HG03442 (cell line): ENCODE measurements around the gene MRPL20.
"Not testable (repeated sequence)": the region's sequence is repeated elsewhere in the genome, so short reads cannot be mapped to it uniquely, and the experiment has no call there.

ENCODE experiments used
- ATAC-seq: cut with Tn5 transposase; IDR thresholded peaks from one replicate; pipeline ENCODE4 v1.9.1; 2021; ENCODE audit warnings: mild to moderate bottlenecking, moderate library complexity; ENCODE audit not compliant: unreplicated experiment

The MRPL20 gene

GRCh38 chr1:1437904-1438376 is 30.8 kb upstream of the MRPL20 start:
- ATAC-seq: no peak

- no peak for ATAC-seq
Measured at GRCh38 chr1:1437033-1437903, 30.2 kb upstream of the MRPL20 start.

- ATAC-seq: no peak
Measured at GRCh38 chr1:1436630-1437032, 29.5 kb upstream of the MRPL20 start.

- ATAC-seq: no peak
Measured at GRCh38 chr1:1435911-1436629, 29.0 kb upstream of the MRPL20 start.

GRCh38 chr1:1435106-1435903 is 28.2 kb upstream of the MRPL20 start, which contains the start of gene VWA1:
Gene VWA1, plus strand, starts transcription at chr1:1435690. Its CDS starts 59 bp downstream, at chr1:1435749.
- no peak for ATAC-seq

GRCh38 chr1:1434824-1435105 is 27.7 kb upstream of the MRPL20 start:
- no peak for ATAC-seq

- ATAC-seq: no peak
Measured at GRCh38 chr1:1434131-1434823, 27.2 kb upstream of the MRPL20 start.

- ATAC-seq: no peak
Measured at GRCh38 chr1:1433804-1434130, 26.7 kb upstream of the MRPL20 start.

GRCh38 chr1:1432951-1433803 is 26.1 kb upstream of the MRPL20 start:
- ATAC-seq: no peak

GRCh38 chr1:1432274-1432950 is 25.3 kb upstream of the MRPL20 start:
- no peak for ATAC-seq

- ATAC-seq: no peak
Measured at GRCh38 chr1:1431845-1432273, 24.8 kb upstream of the MRPL20 start.

- ATAC-seq: no peak
Measured at GRCh38 chr1:1430992-1431844, 24.1 kb upstream of the MRPL20 start.

- no peak for ATAC-seq
Measured at GRCh38 chr1:1430114-1430982, 23.3 kb upstream of the MRPL20 start.

GRCh38 chr1:1429671-1430073 is 22.6 kb upstream of the MRPL20 start:
- ATAC-seq: no peak

GRCh38 chr1:1428967-1429366 is 21.9 kb upstream of the MRPL20 start:
- ATAC-seq: not testable (repeated sequence)

GRCh38 chr1:1428174-1428573 is 21.1 kb upstream of the MRPL20 start:
- ATAC-seq: no peak

- no peak for ATAC-seq
Measured at GRCh38 chr1:1427820-1428148, 20.7 kb upstream of the MRPL20 start.
